Measurements from ENCODE around the gene FRMPD1. TPM values are rescaled to one million over a fixed set of nuclear protein-coding genes. Genes with fewer than 3 reads are reported as not detected.

FRMPD1 gene
- polyA plus RNA-seq, 1 donor from 2014 or later = 0.35 TPM

DNA sequence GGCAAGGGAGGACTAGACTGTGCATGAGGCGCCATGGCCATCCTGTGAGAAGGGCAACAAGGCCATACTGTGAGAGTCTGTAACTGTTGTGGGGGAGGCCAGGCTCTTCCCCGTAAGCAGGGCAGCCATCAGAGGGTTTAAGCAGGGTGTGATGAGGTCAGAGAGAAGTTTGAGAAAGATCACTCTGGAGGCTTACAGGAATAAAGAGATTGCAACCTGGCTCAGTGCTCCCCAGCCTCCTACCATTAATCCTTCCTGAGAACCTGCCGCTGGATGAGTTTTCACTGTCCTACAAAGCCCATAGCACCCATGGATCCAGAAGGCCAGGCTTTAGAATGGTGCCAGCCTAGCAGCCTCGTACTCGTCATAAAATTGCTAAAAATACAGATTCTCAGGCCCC, 88.5 kb downstream of the FRMPD1 start:
- no peak overlapping the region for H2AFZ ChIP-seq (ENCODE audit: low read depth, low read length)
- no peak overlapping the region for H3K27ac ChIP-seq (ENCODE audit: low read length)
- TF ChIP-seq, protein P1, sequence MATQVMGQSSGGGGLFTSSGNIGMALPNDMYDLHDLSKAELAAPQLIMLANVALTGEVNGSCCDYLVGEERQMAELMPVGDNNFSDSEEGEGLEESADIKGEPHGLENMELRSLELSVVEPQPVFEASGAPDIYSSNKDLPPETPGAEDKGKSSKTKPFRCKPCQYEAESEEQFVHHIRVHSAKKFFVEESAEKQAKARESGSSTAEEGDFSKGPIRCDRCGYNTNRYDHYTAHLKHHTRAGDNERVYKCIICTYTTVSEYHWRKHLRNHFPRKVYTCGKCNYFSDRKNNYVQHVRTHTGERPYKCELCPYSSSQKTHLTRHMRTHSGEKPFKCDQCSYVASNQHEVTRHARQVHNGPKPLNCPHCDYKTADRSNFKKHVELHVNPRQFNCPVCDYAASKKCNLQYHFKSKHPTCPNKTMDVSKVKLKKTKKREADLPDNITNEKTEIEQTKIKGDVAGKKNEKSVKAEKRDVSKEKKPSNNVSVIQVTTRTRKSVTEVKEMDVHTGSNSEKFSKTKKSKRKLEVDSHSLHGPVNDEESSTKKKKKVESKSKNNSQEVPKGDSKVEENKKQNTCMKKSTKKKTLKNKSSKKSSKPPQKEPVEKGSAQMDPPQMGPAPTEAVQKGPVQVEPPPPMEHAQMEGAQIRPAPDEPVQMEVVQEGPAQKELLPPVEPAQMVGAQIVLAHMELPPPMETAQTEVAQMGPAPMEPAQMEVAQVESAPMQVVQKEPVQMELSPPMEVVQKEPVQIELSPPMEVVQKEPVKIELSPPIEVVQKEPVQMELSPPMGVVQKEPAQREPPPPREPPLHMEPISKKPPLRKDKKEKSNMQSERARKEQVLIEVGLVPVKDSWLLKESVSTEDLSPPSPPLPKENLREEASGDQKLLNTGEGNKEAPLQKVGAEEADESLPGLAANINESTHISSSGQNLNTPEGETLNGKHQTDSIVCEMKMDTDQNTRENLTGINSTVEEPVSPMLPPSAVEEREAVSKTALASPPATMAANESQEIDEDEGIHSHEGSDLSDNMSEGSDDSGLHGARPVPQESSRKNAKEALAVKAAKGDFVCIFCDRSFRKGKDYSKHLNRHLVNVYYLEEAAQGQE (IDR thresholded peaks at IDR 0.05; ENCODE audit: borderline replicate concordance) = no peak
- TF ChIP-seq RAD21 (conservative IDR thresholded peaks at IDR 0.05) (no peak), TAF1 (IDR thresholded peaks at IDR 0.05; ENCODE audit: low read depth) (no peak), EP300 (conservative IDR thresholded peaks at IDR 0.05; ENCODE audit: poor library complexity, severe bottlenecking) (no peak), EZH2 (IDR thresholded peaks at IDR 0.05; ENCODE audit: borderline replicate concordance, insufficient read depth, low read length, poor library complexity, severe bottlenecking) (no peak), MXI1 (conservative IDR thresholded peaks at IDR 0.05; ENCODE audit: poor library complexity, severe bottlenecking) (no peak), SMC3 (conservative IDR thresholded peaks at IDR 0.05; ENCODE audit: poor library complexity) (no peak), POLR2AphosphoS5 (IDR thresholded peaks at IDR 0.05) (no peak)
- TF ChIP-seq, protein P2, sequence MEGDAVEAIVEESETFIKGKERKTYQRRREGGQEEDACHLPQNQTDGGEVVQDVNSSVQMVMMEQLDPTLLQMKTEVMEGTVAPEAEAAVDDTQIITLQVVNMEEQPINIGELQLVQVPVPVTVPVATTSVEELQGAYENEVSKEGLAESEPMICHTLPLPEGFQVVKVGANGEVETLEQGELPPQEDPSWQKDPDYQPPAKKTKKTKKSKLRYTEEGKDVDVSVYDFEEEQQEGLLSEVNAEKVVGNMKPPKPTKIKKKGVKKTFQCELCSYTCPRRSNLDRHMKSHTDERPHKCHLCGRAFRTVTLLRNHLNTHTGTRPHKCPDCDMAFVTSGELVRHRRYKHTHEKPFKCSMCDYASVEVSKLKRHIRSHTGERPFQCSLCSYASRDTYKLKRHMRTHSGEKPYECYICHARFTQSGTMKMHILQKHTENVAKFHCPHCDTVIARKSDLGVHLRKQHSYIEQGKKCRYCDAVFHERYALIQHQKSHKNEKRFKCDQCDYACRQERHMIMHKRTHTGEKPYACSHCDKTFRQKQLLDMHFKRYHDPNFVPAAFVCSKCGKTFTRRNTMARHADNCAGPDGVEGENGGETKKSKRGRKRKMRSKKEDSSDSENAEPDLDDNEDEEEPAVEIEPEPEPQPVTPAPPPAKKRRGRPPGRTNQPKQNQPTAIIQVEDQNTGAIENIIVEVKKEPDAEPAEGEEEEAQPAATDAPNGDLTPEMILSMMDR (IDR thresholded peaks at IDR 0.05; ENCODE audit: poor library complexity, severe bottlenecking) = no peak
- no peaks in the 10 kb centered on the region for H3K36me3 ChIP-seq (ENCODE audit: insufficient read depth, low read length)
- no peaks in the 10 kb centered on the region for H3F3A ChIP-seq (ENCODE audit: insufficient read depth, low read length, poor library complexity, severe bottlenecking)
- H3K79me2 ChIP-seq (replicated peaks; ENCODE audit: insufficient read depth, low read length) = no peaks in the 10 kb centered on the region
- no peaks in the 10 kb centered on the region for H3K9me2 ChIP-seq (ENCODE audit: insufficient read depth, low read length)
- no peak overlapping the region for H3K4me3 ChIP-seq (ENCODE audit: low read length)
- H4K20me1 ChIP-seq (ENCODE audit: insufficient read depth) = no peaks in the 10 kb centered on the region
- H3K4me2 ChIP-seq (ENCODE audit: low read length) = no peak overlapping the region
- H3K27me3 ChIP-seq (ENCODE audit: insufficient read depth, low read depth, low read length) = no peaks in the 10 kb centered on the region
- no peaks in the 10 kb centered on the region for H3K9me3 ChIP-seq (ENCODE audit: low read length)
- no peak overlapping the region for H3K9ac ChIP-seq (ENCODE audit: low read length)

DNA sequence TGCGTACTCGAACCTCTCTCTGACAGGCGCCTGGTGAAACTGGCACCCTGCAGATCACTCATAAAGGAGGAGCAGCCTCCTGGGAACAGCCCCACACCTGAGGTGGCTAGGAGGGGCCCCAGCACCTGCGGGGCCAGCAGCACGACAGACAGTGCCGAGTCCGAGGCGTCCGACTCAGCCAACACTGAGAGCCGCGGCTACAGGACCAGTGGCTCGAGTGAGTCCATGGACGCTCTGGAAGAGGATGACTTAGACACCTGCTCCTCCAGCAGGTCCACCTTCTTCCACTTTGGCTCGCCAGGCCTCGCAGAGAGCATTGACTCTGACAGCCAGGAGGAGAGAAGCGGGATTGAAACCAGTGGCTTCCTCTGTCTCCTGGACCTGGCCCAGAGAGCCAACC, 89.4 kb downstream of the FRMPD1 start:
- Histone ChIP-seq H3K79me2 (replicated peaks; ENCODE audit: insufficient read depth, low read length) (no peaks in the 10 kb centered on the region), H3K9me2 (ENCODE audit: insufficient read depth, low read length) (no peaks in the 10 kb centered on the region), H4K20me1 (ENCODE audit: insufficient read depth) (no peaks in the 10 kb centered on the region)

More for the DNA sequence above, 89.4 kb downstream of the FRMPD1 start:
- H3K9ac ChIP-seq (ENCODE audit: low read length) = no peak overlapping the region
- no peak overlapping the region for H2AFZ ChIP-seq (ENCODE audit: low read depth, low read length)
- H3K27me3 ChIP-seq (ENCODE audit: insufficient read depth, low read depth, low read length) = no peaks in the 10 kb centered on the region
- no peaks in the 10 kb centered on the region for H3K36me3 ChIP-seq (ENCODE audit: insufficient read depth, low read length)
- H3K4me2 ChIP-seq (ENCODE audit: low read length) = no peak overlapping the region
- H3K9me3 ChIP-seq (ENCODE audit: low read length) = no peaks in the 10 kb centered on the region
- H3K27ac ChIP-seq (ENCODE audit: low read length) = no peak overlapping the region
- H3K4me3 ChIP-seq (ENCODE audit: low read length) = no peak overlapping the region
- no peaks in the 10 kb centered on the region for H3F3A ChIP-seq (ENCODE audit: insufficient read depth, low read length, poor library complexity, severe bottlenecking)
- TF ChIP-seq RAD21 (conservative IDR thresholded peaks at IDR 0.05) (no peak), MXI1 (conservative IDR thresholded peaks at IDR 0.05; ENCODE audit: poor library complexity, severe bottlenecking) (no peak), SMC3 (conservative IDR thresholded peaks at IDR 0.05; ENCODE audit: poor library complexity) (no peak), POLR2AphosphoS5 (IDR thresholded peaks at IDR 0.05) (no peak), TAF1 (IDR thresholded peaks at IDR 0.05; ENCODE audit: low read depth) (no peak), EP300 (conservative IDR thresholded peaks at IDR 0.05; ENCODE audit: poor library complexity, severe bottlenecking) (no peak), EZH2 (IDR thresholded peaks at IDR 0.05; ENCODE audit: borderline replicate concordance, insufficient read depth, low read length, poor library complexity, severe bottlenecking) (no peak)
- TF ChIP-seq, protein P1 (IDR thresholded peaks at IDR 0.05; ENCODE audit: borderline replicate concordance) = no peak
- TF ChIP-seq, protein P2 (IDR thresholded peaks at IDR 0.05; ENCODE audit: poor library complexity, severe bottlenecking) = no peak
